ENCODE measurements around the gene BABAM2. TPM values are rescaled to one million over a fixed set of nuclear protein-coding genes. Genes with fewer than 3 reads are reported as not detected.

Gene BABAM2
- total RNA-seq, 2 donors from 2014 or later = 32.2 to 33.5 TPM

DNA sequence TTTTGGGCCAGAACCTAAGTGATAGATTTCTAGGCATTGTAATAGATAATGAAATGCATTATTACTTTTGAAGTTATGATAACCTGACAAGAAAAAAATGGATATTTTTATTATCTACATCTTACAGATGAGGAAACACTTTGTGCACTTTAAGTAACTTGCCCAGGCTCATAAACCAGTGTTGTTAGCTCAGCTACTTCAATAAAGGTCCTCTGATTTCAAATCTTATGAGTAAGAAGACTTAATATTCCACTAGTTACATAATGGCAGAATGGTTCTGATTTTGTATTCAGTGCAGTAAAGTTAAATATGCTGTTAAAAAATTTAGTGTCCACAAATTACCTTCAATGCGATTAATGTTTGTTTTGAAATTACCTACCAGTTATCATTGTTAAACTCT lies 199.0 kb downstream of the BABAM2 start:
- Histone ChIP-seq H3K4me1 (no peaks in the 10 kb centered on the region), H3K36me3 (no peaks in the 10 kb centered on the region), H3K27ac (no peak overlapping the region), H3K27me3 (no peaks in the 10 kb centered on the region), H3K9ac (ENCODE audit: low read depth in 2 of 2, low read length in 2 of 2) (no peak overlapping the region), H3K9me3 (no peaks in the 10 kb centered on the region), H3K4me3 (no peak overlapping the region)
- no peak for DNase-seq
- intact Hi-C loops (cut with DNase I) = no loop called here
- TF ChIP-seq, protein P1, sequence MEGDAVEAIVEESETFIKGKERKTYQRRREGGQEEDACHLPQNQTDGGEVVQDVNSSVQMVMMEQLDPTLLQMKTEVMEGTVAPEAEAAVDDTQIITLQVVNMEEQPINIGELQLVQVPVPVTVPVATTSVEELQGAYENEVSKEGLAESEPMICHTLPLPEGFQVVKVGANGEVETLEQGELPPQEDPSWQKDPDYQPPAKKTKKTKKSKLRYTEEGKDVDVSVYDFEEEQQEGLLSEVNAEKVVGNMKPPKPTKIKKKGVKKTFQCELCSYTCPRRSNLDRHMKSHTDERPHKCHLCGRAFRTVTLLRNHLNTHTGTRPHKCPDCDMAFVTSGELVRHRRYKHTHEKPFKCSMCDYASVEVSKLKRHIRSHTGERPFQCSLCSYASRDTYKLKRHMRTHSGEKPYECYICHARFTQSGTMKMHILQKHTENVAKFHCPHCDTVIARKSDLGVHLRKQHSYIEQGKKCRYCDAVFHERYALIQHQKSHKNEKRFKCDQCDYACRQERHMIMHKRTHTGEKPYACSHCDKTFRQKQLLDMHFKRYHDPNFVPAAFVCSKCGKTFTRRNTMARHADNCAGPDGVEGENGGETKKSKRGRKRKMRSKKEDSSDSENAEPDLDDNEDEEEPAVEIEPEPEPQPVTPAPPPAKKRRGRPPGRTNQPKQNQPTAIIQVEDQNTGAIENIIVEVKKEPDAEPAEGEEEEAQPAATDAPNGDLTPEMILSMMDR (IDR thresholded peaks at IDR 0.05) = no peak

GRCh38 chr2:28093308-28093707 lies 202.8 kb downstream of the BABAM2 start:
- H3K27ac ChIP-seq = no peak overlapping the region
- H3K4me3 ChIP-seq = no peak overlapping the region
- TF ChIP-seq, protein P1 (IDR thresholded peaks at IDR 0.05) = no peak
- intact Hi-C loops (cut with DNase I) = no loop called here
- H3K27me3 ChIP-seq = no peaks in the 10 kb centered on the region
- H3K4me1 ChIP-seq = no peaks in the 10 kb centered on the region
- no peak for DNase-seq
- no peaks in the 10 kb centered on the region for H3K9me3 ChIP-seq
- H3K9ac ChIP-seq (ENCODE audit: low read depth in 2 of 2, low read length in 2 of 2) = no peak overlapping the region
- H3K36me3 ChIP-seq = no peaks in the 10 kb centered on the region

- no peak overlapping the region for H3K9ac ChIP-seq (ENCODE audit: low read depth in 2 of 2, low read length in 2 of 2)
- TF ChIP-seq, protein P1 (IDR thresholded peaks at IDR 0.05) = no peak
- no peaks in the 10 kb centered on the region for H3K4me1 ChIP-seq
- H3K9me3 ChIP-seq = no peaks in the 10 kb centered on the region
- no peak overlapping the region for H3K4me3 ChIP-seq
- no peaks in the 10 kb centered on the region for H3K27me3 ChIP-seq
- intact Hi-C loops (cut with DNase I) = no loop called here
- H3K36me3 ChIP-seq = no peaks in the 10 kb centered on the region
- DNase-seq = no peak
- no peak overlapping the region for H3K27ac ChIP-seq
Observed at GRCh38 chr2:28093768-28094167, 203.2 kb downstream of the BABAM2 start.

GRCh38 chr2:28094739-28095138 lies 204.2 kb downstream of the BABAM2 start:
- Histone ChIP-seq H3K27ac (no peak overlapping the region), H3K4me1 (no peaks in the 10 kb centered on the region), H3K9ac (ENCODE audit: low read depth in 2 of 2, low read length in 2 of 2) (no peak overlapping the region), H3K4me3 (no peak overlapping the region), H3K27me3 (no peaks in the 10 kb centered on the region), H3K9me3 (no peaks in the 10 kb centered on the region), H3K36me3 (no peaks in the 10 kb centered on the region)
- no peak for DNase-seq
- intact Hi-C loops (cut with DNase I) = no loop called here
- TF ChIP-seq, protein P1 (IDR thresholded peaks at IDR 0.05) = no peak

DNA sequence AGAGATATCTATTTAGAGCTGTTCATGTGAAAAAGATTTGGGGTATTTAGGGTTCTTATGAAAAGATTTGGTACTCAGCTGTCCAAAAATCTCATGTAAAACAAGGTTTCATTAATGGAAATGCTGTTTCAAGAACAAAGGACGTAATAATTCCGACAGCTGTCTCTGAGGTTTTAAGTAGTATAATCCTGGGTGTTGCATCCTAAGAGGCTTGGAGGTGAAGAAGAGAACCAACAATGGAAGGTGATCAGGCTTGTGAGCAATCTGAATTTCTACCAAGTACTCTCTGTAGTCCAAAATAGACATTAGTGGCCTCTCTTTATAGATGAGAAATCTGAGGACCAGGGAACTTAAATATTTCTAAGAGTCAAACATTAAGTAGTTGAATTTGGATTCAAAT lies 205.1 kb downstream of the BABAM2 start:
- Histone ChIP-seq H3K27ac (no peak overlapping the region), H3K27me3 (no peaks in the 10 kb centered on the region), H3K9ac (ENCODE audit: low read depth in 2 of 2, low read length in 2 of 2) (no peak overlapping the region), H3K36me3 (no peaks in the 10 kb centered on the region), H3K4me3 (no peak overlapping the region), H3K4me1 (no peaks in the 10 kb centered on the region), H3K9me3 (no peaks in the 10 kb centered on the region)
- intact Hi-C loops (cut with DNase I) = no loop called here
- no peak for DNase-seq
- TF ChIP-seq, protein P1 (IDR thresholded peaks at IDR 0.05) = no peak

DNA sequence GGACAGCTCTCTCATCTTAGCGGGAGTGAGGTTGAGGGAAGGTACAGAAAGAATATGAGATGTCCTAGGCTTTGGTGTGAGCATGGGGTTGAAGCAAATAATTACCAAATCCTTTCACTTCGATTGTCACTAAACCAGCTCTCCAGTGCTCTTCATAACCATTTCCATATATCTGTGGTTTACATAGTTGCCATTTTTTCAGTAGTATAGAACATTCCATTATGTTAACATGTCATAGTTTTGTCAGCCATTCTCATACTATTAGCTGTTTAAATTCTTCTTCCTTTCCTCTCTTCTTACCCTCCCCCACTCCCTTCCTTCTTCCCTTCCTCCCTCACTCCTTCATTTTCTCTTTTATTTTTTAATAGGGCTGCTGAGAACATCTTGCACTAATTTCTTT lies 205.9 kb downstream of the BABAM2 start:
- Histone ChIP-seq H3K9me3 (no peaks in the 10 kb centered on the region), H3K27me3 (no peaks in the 10 kb centered on the region), H3K27ac (no peak overlapping the region), H3K9ac (ENCODE audit: low read depth in 2 of 2, low read length in 2 of 2) (no peak overlapping the region), H3K4me1 (no peaks in the 10 kb centered on the region), H3K4me3 (no peak overlapping the region), H3K36me3 (no peaks in the 10 kb centered on the region)
- intact Hi-C loops (cut with DNase I) = no loop called here
- TF ChIP-seq, protein P1 (IDR thresholded peaks at IDR 0.05) = no peak
- DNase-seq = no peak
